Type B pancreatic cell (in vitro differentiated cells): ENCODE results near the gene KLHL26. TPM values are rescaled to one million over a fixed set of nuclear protein-coding genes. Genes with fewer than 3 reads are reported as not detected.
A peak's percentile ranks its signal among the peaks of the same experiment; 100 is the strongest.
"Not testable (repeated sequence)": the region's sequence is repeated elsewhere in the genome, so short reads cannot be mapped to it uniquely, and the experiment has no call there.

Source experiments
- DNase-seq: peaks from one replicate; pipeline ENCODE4 v3.0.0; 2021; ENCODE audit warnings: mixed read lengths; ENCODE audit not compliant: unreplicated experiment; ENCODE audit errors: extremely low spot score
- H3K27ac Mint-ChIP-seq: 2 replicates; pipeline ENCODE4 v1.8.0; 2021; ENCODE audit warnings: mild to moderate bottlenecking, mixed read lengths
- H3K27me3 Mint-ChIP-seq: 2 replicates; pipeline ENCODE4 v1.8.0; 2021; ENCODE audit warnings: mixed read lengths
- H3K36me3 Mint-ChIP-seq: 2 replicates; pipeline ENCODE4 v1.8.0; 2021; ENCODE audit warnings: mixed read lengths
- H3K4me1 Mint-ChIP-seq: one replicate; pipeline ENCODE4 v1.8.0; 2021; ENCODE audit warnings: mixed read lengths; ENCODE audit not compliant: unreplicated experiment
- H3K4me3 Mint-ChIP-seq: 2 replicates; pipeline ENCODE4 v1.8.0; 2021; ENCODE audit warnings: mild to moderate bottlenecking, mixed read lengths
- H3K9me3 Mint-ChIP-seq: 2 replicates; pipeline ENCODE4 v1.8.0; 2021; ENCODE audit warnings: mixed read lengths
- CTCF ChIP-seq: fragments of 200-600 bp; sonication (generic); conservative IDR thresholded peaks from 2 replicates; pipeline ENCODE4 v1.5.0; 2021; ENCODE audit warnings: antibody characterized with exemption, mild to moderate bottlenecking
- total RNA-seq: library from RNA; stranded (reverse); gene quantifications from 2 replicates; pipeline ENCODE4 v1.2.1, GENCODE V29; 2021; ENCODE audit warnings: low replicate concordance

KLHL26 gene
- total RNA-seq, 1 donor from 2014 or later: 11.1 TPM

GRCh38 chr19:18672606-18673337 lies 35.9 kb downstream of the KLHL26 start:
- Mint-ChIP-seq H3K9me3 (no peaks in the 10 kb centered on the region), H3K27me3 (no peaks in the 10 kb centered on the region), H3K27ac (no peak overlapping the region), H3K36me3 (peaks cover 7% of the 10 kb centered on the region), H3K4me1 (peaks cover 14% of the 10 kb centered on the region), H3K4me3 (no peak overlapping the region)
- TF ChIP-seq CTCF: no peak
- no peak for DNase-seq

GRCh38 chr19:18674616-18675015 lies 37.8 kb downstream of the KLHL26 start:
- Mint-ChIP-seq H3K27me3 (no peaks in the 10 kb centered on the region), H3K4me1 (peaks cover 20% of the 10 kb centered on the region), H3K9me3 (no peaks in the 10 kb centered on the region), H3K36me3 (peaks cover 7% of the 10 kb centered on the region), H3K27ac (no peak overlapping the region), H3K4me3 (no peak overlapping the region)
- TF ChIP-seq CTCF: no peak
- DNase-seq: no peak

GRCh38 chr19:18675779-18676178 lies 39.0 kb downstream of the KLHL26 start:
- no peak for DNase-seq
- TF ChIP-seq CTCF: peak; percentile 59
- Mint-ChIP-seq H3K36me3 (no peaks in the 10 kb centered on the region), H3K27me3 (no peaks in the 10 kb centered on the region), H3K4me1 (peaks cover 15% of the 10 kb centered on the region), H3K9me3 (no peaks in the 10 kb centered on the region), H3K27ac (no peak overlapping the region), H3K4me3 (no peak overlapping the region)

- no peaks in the 10 kb centered on the region for H3K27me3 Mint-ChIP-seq
- no peak overlapping the region for H3K4me3 Mint-ChIP-seq
- TF ChIP-seq CTCF: no peak
- H3K9me3 Mint-ChIP-seq: no peaks in the 10 kb centered on the region
- no peaks in the 10 kb centered on the region for H3K36me3 Mint-ChIP-seq
- H3K4me1 Mint-ChIP-seq: peaks cover 13% of the 10 kb centered on the region
- DNase-seq: no peak
- H3K27ac Mint-ChIP-seq: no peak overlapping the region
Measured at GRCh38 chr19:18676692-18677091, 39.9 kb downstream of the KLHL26 start.

GRCh38 chr19:18677156-18677555 lies 40.3 kb downstream of the KLHL26 start:
- Mint-ChIP-seq H3K27ac (no peak overlapping the region), H3K9me3 (no peaks in the 10 kb centered on the region), H3K27me3 (no peaks in the 10 kb centered on the region), H3K36me3 (no peaks in the 10 kb centered on the region), H3K4me3 (no peak overlapping the region), H3K4me1 (peaks cover 12% of the 10 kb centered on the region)
- DNase-seq: no peak
- no peak for TF ChIP-seq CTCF

- not testable (repeated sequence) for H3K4me3 Mint-ChIP-seq, DNase-seq, H3K27me3 Mint-ChIP-seq, H3K27ac Mint-ChIP-seq, H3K36me3 Mint-ChIP-seq, H3K9me3 Mint-ChIP-seq
- peaks cover 16% of the 10 kb centered on the region for H3K4me1 Mint-ChIP-seq
Measured at GRCh38 chr19:18680148-18680547, 43.3 kb downstream of the KLHL26 start.
